Adrenal gland (tissue), 12 donors: ENCODE data around the gene TRAK1. TPM values are rescaled to one million over a fixed set of nuclear protein-coding genes. Genes with fewer than 3 reads are reported as not detected.

Experiments
- DNase-seq, 7 donors: peaks; one replicate each; pipeline ENCODE4 v3.0.0-alpha.2; 2019 to 2020
- H3K27ac ChIP-seq, 5 donors: fragments of 200-600 bp; sonication (generic) in 4 of 5; 1 replicate in 3 of 5; 2 replicates in 2 of 5; pipeline versions ENCODE4 v1.5.1 to v1.8.0; 2016 to 2020; ENCODE audit warnings: mild to moderate bottlenecking in 1 of 5
- H3K27me3 ChIP-seq: fragments of 200-600 bp; 2 replicates; pipeline ENCODE4 v1.8.0; 2021
- H3K36me3 ChIP-seq, 2 donors: fragments of 200-600 bp; replicated peaks in 1 of 2; 1 replicate in 1 of 2; 2 replicates in 1 of 2; pipeline versions ENCODE4 v1.5.1 to v1.8.0; 2018 to 2022
- H3K4me1 ChIP-seq, 2 donors: fragments of 200-600 bp; replicated peaks in 1 of 2; 1 replicate in 1 of 2; 2 replicates in 1 of 2; pipeline versions ENCODE4 v1.5.1 to v1.8.0; 2018 to 2021
- H3K4me3 ChIP-seq, 4 donors: fragments of 200-600 bp; sonication (generic) in 3 of 4; one replicate each; pipeline ENCODE4 v1.5.1; 2016 to 2018
- H3K9me3 ChIP-seq, 3 donors: fragments of 200-600 bp; sonication (generic) in 1 of 3; replicated peaks in 1 of 3; 1 replicate in 2 of 3; 2 replicates in 1 of 3; pipeline versions ENCODE4 v1.5.1 to v1.8.0; 2016 to 2021
- CTCF ChIP-seq, 6 experiments: fragments of 450-650 bp in 4 of 6; fragments of 200-600 bp in 2 of 6; sonication (generic) in 1 of 6; IDR thresholded peaks; 1 replicate in 5 of 6; 2 replicates in 1 of 6; pipeline versions ENCODE4 v1.5.1 to v1.8.0; 2016 to 2021; ENCODE audit warnings: antibody characterized with exemption in 6 of 6, mild to moderate bottlenecking in 2 of 6, moderate library complexity in 1 of 6
- POLR2A ChIP-seq, 2 donors: fragments of 450-650 bp; IDR thresholded peaks; one replicate each; pipeline ENCODE4 v1.6.1; 2017; ENCODE audit warnings: antibody characterized with exemption in 2 of 2, mild to moderate bottlenecking in 2 of 2, moderate library complexity in 1 of 2
- WGBS, 4 donors: extraction: QIAGEN DNeasy Blood & Tissue Kit in 2 of 4; methylation state at CpG; one replicate each; pipeline versions ENCODE4 v1.1.5 to v1.1.7; 2013 to 2017; 5-methylcytosine and 5-hydroxymethylcytosine counted together
- intact Hi-C, 2 donors: fragments of 100-400 bp; cut with DNase I; formaldehyde crosslinking; loops; one replicate each; pipeline versions ENCODE4 v1.14.1 to v1.15.0; 2022 to 2023
- polyA plus RNA-seq, 3 donors: library from polyadenylated mRNA; stranded (reverse); fragments of 200-250 nt in 2 of 3; fragments of 350-450 nt in 1 of 3; fragmentation: Illumina TruSeq in 1 of 3; extraction: RNeasy Lipid Tissue Mini Kit (QIAGEN cat#74804) in 1 of 3; gene quantifications; one replicate each; pipeline ENCODE4 v1.2.3, GENCODE V29; 2013 to 2014
- total RNA-seq, 9 donors: library from RNA; depleted of rRNA in 4 of 9; stranded (reverse); fragments of >200 nt in 4 of 9; fragments of 120-200 nt in 1 of 9; fragmentation: NEBNext Ultra II Directional in 1 of 9; extraction: Animal tissue kit (Norgen Biotek cat#: 25700) in 1 of 9; gene quantifications; one replicate each; pipeline versions ENCODE4 v1.1.0 to v1.2.4, GENCODE V29; 2013 to 2023
- donor health status: healthy with polysubstance abuse.
- donor health status: Bipolar disorder and iron deficiency.
- donor health status: DM: yes; HTN: yes; CAD: no.
- donor health status: DM: no; HTN: no; CAD: no.
- donor health status: DM: no; HTN: no; CAD: no.
- donor health status: DM: yes; HTN: yes; CAD: no.

TRAK1 gene
- total and polyA plus RNA-seq, 12 donors, result 13.1 to 38.1 (median 26.4) TPM

- H3K27ac ChIP-seq, result no peak overlapping the region
- WGBS, 4 donors, result 71 to 89% (median 87%) methylated on average over 8 of the region's 8 CpGs
- DNase-seq, result no peak
These were observed 123.6 kb downstream of the TRAK1 start for GRCh38 chr3:42214565-42215283.

GRCh38 chr3:42216302-42216701 is 125.1 kb downstream of the TRAK1 start:
- no peaks in the 10 kb centered on the region for H3K27me3 ChIP-seq
- no peak overlapping the region for H3K4me3 ChIP-seq
- H3K36me3 ChIP-seq, result peaks cover 0 to 10% of the 10 kb centered on the region in 2 donors
- 84 to 95% (median 92%) methylated on average over 3 to 4 of the region's 4 CpGs for WGBS, 4 donors
- no peak overlapping the region for H3K27ac ChIP-seq
- TF ChIP-seq CTCF (IDR thresholded peaks at IDR 0.05), result no peak
- no peak for TF ChIP-seq POLR2A (IDR thresholded peaks at IDR 0.05)
- intact Hi-C loops, result no loop called here
- H3K9me3 ChIP-seq, result no peaks in the 10 kb centered on the region
- H3K4me1 ChIP-seq, result no peaks in the 10 kb centered on the region
- no peak for DNase-seq

More at GRCh38 chr3:42214565-42215283, 123.6 kb downstream of the TRAK1 start:
- H3K4me3 ChIP-seq, result no peak overlapping the region
- no peaks in the 10 kb centered on the region for H3K27me3 ChIP-seq
- H3K9me3 ChIP-seq, result no peaks in the 10 kb centered on the region
- H3K4me1 ChIP-seq, result no peaks in the 10 kb centered on the region
- intact Hi-C loops, result no loop called here
- no peak for TF ChIP-seq CTCF (IDR thresholded peaks at IDR 0.05)
- no peak for TF ChIP-seq POLR2A (IDR thresholded peaks at IDR 0.05)
- H3K36me3 ChIP-seq, result peaks cover 0 to 6% of the 10 kb centered on the region in 2 donors

- Histone ChIP-seq H3K36me3 (peaks cover 0 to 3% of the 10 kb centered on the region in 2 donors), H3K4me1 (no peaks in the 10 kb centered on the region), H3K4me3 (no peak overlapping the region), H3K27me3 (no peaks in the 10 kb centered on the region), H3K27ac (no peak overlapping the region), H3K9me3 (no peaks in the 10 kb centered on the region)
- no peak for DNase-seq
- TF ChIP-seq CTCF (IDR thresholded peaks at IDR 0.05) (no peak), POLR2A (IDR thresholded peaks at IDR 0.05) (no peak)
- WGBS, 4 donors, result 82 to 90% (median 84%) methylated on average over 5 of the region's 5 CpGs
- intact Hi-C loops, result no loop called here
These were observed 125.8 kb downstream of the TRAK1 start for GRCh38 chr3:42216931-42217333.

- 89 to 94% (median 92%) methylated on average over 17 of the region's 17 CpGs for WGBS, 4 donors
- Histone ChIP-seq H3K27ac (no peak overlapping the region), H3K9me3 (no peaks in the 10 kb centered on the region), H3K36me3 (peaks cover 0 to 25% of the 10 kb centered on the region in 2 donors), H3K4me1 (no peaks in the 10 kb centered on the region), H3K27me3 (no peaks in the 10 kb centered on the region), H3K4me3 (no peak overlapping the region)
- no peak for DNase-seq
- intact Hi-C loops, result no loop called here
- TF ChIP-seq CTCF (IDR thresholded peaks at IDR 0.05) (no peak), POLR2A (IDR thresholded peaks at IDR 0.05) (no peak)
These were observed 129.4 kb downstream of the TRAK1 start for GRCh38 chr3:42220436-42221121.
